ENCODE results near the gene AK9. TPM values are rescaled to one million over a fixed set of nuclear protein-coding genes. Genes with fewer than 3 reads are reported as not detected.

AK9 gene
- total RNA-seq, 1 donor from 2014 or later: 5.8 TPM

Other genes starting within 250 kb of the AK9 start
- gene MICAL1, start 235.4 kb downstream of the AK9 start, total RNA-seq: 18.6 TPM
- 7.4 TPM for gene ZBTB24, start 208.0 kb downstream of the AK9 start, total RNA-seq
- 15.3 TPM for gene FIG4, start 94 bp upstream of the AK9 start, total RNA-seq